PFSK-1 (cell line): ENCODE results near the gene MAN2A2.

ENCODE experiments used
- FOXP2 ChIP-seq: optimal IDR thresholded peaks from 2 replicates; pipeline ENCODE3; 2011; ENCODE audit warnings: borderline replicate concordance, control low read depth, inconsistent platforms; ENCODE audit not compliant: insufficient read depth; ENCODE audit errors: extremely low read length, extremely low read depth
- POLR2AphosphoS5 ChIP-seq: IDR thresholded peaks from 2 replicates; pipeline ENCODE4 v1.6.1; 2012; ENCODE audit warnings: low read depth, mild to moderate bottlenecking, control low read depth, low read length, moderate library complexity
- SIN3A ChIP-seq: IDR thresholded peaks from 2 replicates; pipeline ENCODE4 v1.6.1; 2012; ENCODE audit warnings: mild to moderate bottlenecking, low read length, moderate library complexity, borderline replicate concordance; ENCODE audit not compliant: insufficient read depth
- TAF1 ChIP-seq: IDR thresholded peaks from 2 replicates; pipeline ENCODE4 v1.6.1; 2012; ENCODE audit warnings: low read length, control low read depth, borderline replicate concordance; ENCODE audit not compliant: insufficient read depth
- TF ChIP-seq, protein P1 (sequence below), 2 experiments: IDR thresholded peaks; 2 replicates each; pipeline versions ENCODE4 v1.6.1 to v1.8.0; 2011 to 2012; ENCODE audit warnings: low read depth in 2 of 2, low read length in 2 of 2, control low read depth in 1 of 2, inconsistent platforms in 1 of 2, mild to moderate bottlenecking in 1 of 2, moderate library complexity in 1 of 2; ENCODE audit not compliant: insufficient read depth in 1 of 2

DNA sequence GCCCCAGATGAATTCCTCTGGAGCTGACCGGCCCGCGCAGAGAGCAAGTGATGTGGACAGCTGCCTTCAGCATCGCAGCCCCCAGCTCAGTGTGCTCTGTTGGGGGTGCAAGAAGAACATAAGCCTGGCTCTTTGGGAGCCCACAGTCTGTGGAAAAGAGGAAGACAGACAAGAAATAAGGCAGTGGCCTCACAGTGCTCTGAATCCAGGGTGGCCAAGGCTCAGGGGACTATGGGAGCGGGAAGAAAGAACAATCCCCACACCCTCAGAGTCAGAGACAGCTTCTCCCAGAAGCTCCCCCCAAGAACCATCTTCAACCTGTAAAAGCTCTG lies 29.5 kb downstream of the MAN2A2 start:
- TF ChIP-seq TAF1 (no peak), POLR2AphosphoS5 (no peak), SIN3A (no peak), FOXP2 (no peak)
- TF ChIP-seq, protein P1, sequence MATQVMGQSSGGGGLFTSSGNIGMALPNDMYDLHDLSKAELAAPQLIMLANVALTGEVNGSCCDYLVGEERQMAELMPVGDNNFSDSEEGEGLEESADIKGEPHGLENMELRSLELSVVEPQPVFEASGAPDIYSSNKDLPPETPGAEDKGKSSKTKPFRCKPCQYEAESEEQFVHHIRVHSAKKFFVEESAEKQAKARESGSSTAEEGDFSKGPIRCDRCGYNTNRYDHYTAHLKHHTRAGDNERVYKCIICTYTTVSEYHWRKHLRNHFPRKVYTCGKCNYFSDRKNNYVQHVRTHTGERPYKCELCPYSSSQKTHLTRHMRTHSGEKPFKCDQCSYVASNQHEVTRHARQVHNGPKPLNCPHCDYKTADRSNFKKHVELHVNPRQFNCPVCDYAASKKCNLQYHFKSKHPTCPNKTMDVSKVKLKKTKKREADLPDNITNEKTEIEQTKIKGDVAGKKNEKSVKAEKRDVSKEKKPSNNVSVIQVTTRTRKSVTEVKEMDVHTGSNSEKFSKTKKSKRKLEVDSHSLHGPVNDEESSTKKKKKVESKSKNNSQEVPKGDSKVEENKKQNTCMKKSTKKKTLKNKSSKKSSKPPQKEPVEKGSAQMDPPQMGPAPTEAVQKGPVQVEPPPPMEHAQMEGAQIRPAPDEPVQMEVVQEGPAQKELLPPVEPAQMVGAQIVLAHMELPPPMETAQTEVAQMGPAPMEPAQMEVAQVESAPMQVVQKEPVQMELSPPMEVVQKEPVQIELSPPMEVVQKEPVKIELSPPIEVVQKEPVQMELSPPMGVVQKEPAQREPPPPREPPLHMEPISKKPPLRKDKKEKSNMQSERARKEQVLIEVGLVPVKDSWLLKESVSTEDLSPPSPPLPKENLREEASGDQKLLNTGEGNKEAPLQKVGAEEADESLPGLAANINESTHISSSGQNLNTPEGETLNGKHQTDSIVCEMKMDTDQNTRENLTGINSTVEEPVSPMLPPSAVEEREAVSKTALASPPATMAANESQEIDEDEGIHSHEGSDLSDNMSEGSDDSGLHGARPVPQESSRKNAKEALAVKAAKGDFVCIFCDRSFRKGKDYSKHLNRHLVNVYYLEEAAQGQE (IDR thresholded peaks at IDR 0.05; ENCODE audit: insufficient read depth in 1 of 2, low read depth in 2 of 2, low read length in 2 of 2): no peak; a peak in 1 of 4 replicates
